Effector memory CD4-positive, alpha-beta T cell (primary cell): Measurements from ENCODE around the gene MPDZ.
"Not testable (repeated sequence)": the region's sequence is repeated elsewhere in the genome, so short reads cannot be mapped to it uniquely, and the experiment has no call there.

Source experiments
- DNase-seq, 3 donors: peaks; one replicate each; pipeline ENCODE4 v3.0.0-alpha.2; 2020
- H3K27ac ChIP-seq: 2 replicates; pipeline ENCODE4 v1.7.0; 2013; ENCODE audit warnings: mild to moderate bottlenecking, low read length, moderate library complexity; ENCODE audit not compliant: insufficient read depth, poor library complexity, severe bottlenecking
- H3K27me3 ChIP-seq: replicated peaks from 2 replicates; pipeline ENCODE4 v1.7.0; 2013; ENCODE audit warnings: mild to moderate bottlenecking, low read length; ENCODE audit not compliant: insufficient read depth, control insufficient read depth, poor library complexity, severe bottlenecking
- H3K36me3 ChIP-seq: 2 replicates; pipeline ENCODE4 v1.7.0; 2013; ENCODE audit warnings: mild to moderate bottlenecking, low read length, moderate library complexity; ENCODE audit not compliant: control insufficient read depth, insufficient read depth
- H3K4me1 ChIP-seq: 2 replicates; pipeline ENCODE4 v1.7.0; 2013; ENCODE audit warnings: low read length, mild to moderate bottlenecking; ENCODE audit not compliant: control insufficient read depth, insufficient read depth, poor library complexity, severe bottlenecking
- H3K4me3 ChIP-seq: 2 replicates; pipeline ENCODE4 v1.7.0; 2013; ENCODE audit warnings: low read length, low read depth, mild to moderate bottlenecking; ENCODE audit not compliant: insufficient read depth, poor library complexity, severe bottlenecking
- H3K9me3 ChIP-seq: 2 replicates; pipeline ENCODE4 v1.7.0; 2013; ENCODE audit warnings: mild to moderate bottlenecking, low read length, moderate library complexity; ENCODE audit not compliant: control insufficient read depth

Gene MPDZ

GRCh38 chr9:13222733-13223132 is 56.8 kb downstream of the MPDZ start:
- not testable (repeated sequence) for H3K4me1 ChIP-seq, H3K9me3 ChIP-seq, DNase-seq, H3K27me3 ChIP-seq, H3K36me3 ChIP-seq, H3K27ac ChIP-seq, H3K4me3 ChIP-seq

GRCh38 chr9:13221741-13222140 is 57.8 kb downstream of the MPDZ start:
- H3K27me3 ChIP-seq: no peaks in the 10 kb centered on the region
- H3K4me3 ChIP-seq: no peak overlapping the region
- H3K27ac ChIP-seq: no peak overlapping the region
- H3K4me1 ChIP-seq: no peaks in the 10 kb centered on the region
- no peaks in the 10 kb centered on the region for H3K9me3 ChIP-seq
- DNase-seq: no peak
- H3K36me3 ChIP-seq: no peaks in the 10 kb centered on the region

- no peaks in the 10 kb centered on the region for H3K36me3 ChIP-seq
- no peaks in the 10 kb centered on the region for H3K9me3 ChIP-seq
- no peaks in the 10 kb centered on the region for H3K27me3 ChIP-seq
- no peak overlapping the region for H3K27ac ChIP-seq
- no peak overlapping the region for H3K4me3 ChIP-seq
- no peaks in the 10 kb centered on the region for H3K4me1 ChIP-seq
- DNase-seq: no peak
Measured at GRCh38 chr9:13220837-13221236, 58.7 kb downstream of the MPDZ start.

GRCh38 chr9:13215791-13216554 is 63.5 kb downstream of the MPDZ start:
- no peak overlapping the region for H3K27ac ChIP-seq
- H3K9me3 ChIP-seq: no peaks in the 10 kb centered on the region
- H3K4me3 ChIP-seq: no peak overlapping the region
- no peaks in the 10 kb centered on the region for H3K27me3 ChIP-seq
- H3K36me3 ChIP-seq: no peaks in the 10 kb centered on the region
- no peak for DNase-seq
- no peaks in the 10 kb centered on the region for H3K4me1 ChIP-seq

GRCh38 chr9:13213998-13214397 is 65.5 kb downstream of the MPDZ start:
- Histone ChIP-seq H3K27me3 (no peaks in the 10 kb centered on the region), H3K4me3 (no peak overlapping the region), H3K4me1 (no peaks in the 10 kb centered on the region), H3K36me3 (no peaks in the 10 kb centered on the region), H3K9me3 (no peaks in the 10 kb centered on the region), H3K27ac (no peak overlapping the region)
- no peak for DNase-seq

- Histone ChIP-seq H3K9me3 (no peaks in the 10 kb centered on the region), H3K27ac (no peak overlapping the region), H3K27me3 (no peaks in the 10 kb centered on the region), H3K36me3 (no peaks in the 10 kb centered on the region), H3K4me3 (no peak overlapping the region), H3K4me1 (no peaks in the 10 kb centered on the region)
- no peak for DNase-seq
Measured at GRCh38 chr9:13213337-13213736, 66.2 kb downstream of the MPDZ start.

GRCh38 chr9:13210306-13210705 is 69.2 kb downstream of the MPDZ start:
- Histone ChIP-seq H3K27ac (no peak overlapping the region), H3K36me3 (no peaks in the 10 kb centered on the region), H3K4me1 (no peaks in the 10 kb centered on the region), H3K9me3 (no peaks in the 10 kb centered on the region), H3K27me3 (no peaks in the 10 kb centered on the region), H3K4me3 (no peak overlapping the region)
- no peak for DNase-seq

- Histone ChIP-seq H3K27ac (no peak overlapping the region), H3K27me3 (no peaks in the 10 kb centered on the region), H3K36me3 (no peaks in the 10 kb centered on the region), H3K4me3 (no peak overlapping the region), H3K4me1 (no peaks in the 10 kb centered on the region), H3K9me3 (no peaks in the 10 kb centered on the region)
- DNase-seq: no peak
Measured at GRCh38 chr9:13209498-13209897, 70.0 kb downstream of the MPDZ start.

GRCh38 chr9:13205824-13206223 is 73.7 kb downstream of the MPDZ start:
- H3K36me3 ChIP-seq: no peaks in the 10 kb centered on the region
- H3K27me3 ChIP-seq: no peaks in the 10 kb centered on the region
- H3K9me3 ChIP-seq: no peaks in the 10 kb centered on the region
- DNase-seq: no peak
- no peak overlapping the region for H3K27ac ChIP-seq
- no peak overlapping the region for H3K4me3 ChIP-seq
- no peaks in the 10 kb centered on the region for H3K4me1 ChIP-seq

- H3K27ac ChIP-seq: no peak overlapping the region
- no peaks in the 10 kb centered on the region for H3K36me3 ChIP-seq
- no peak for DNase-seq
Measured at GRCh38 chr9:13190040-13190439, 89.5 kb downstream of the MPDZ start.

More at GRCh38 chr9:13190040-13190439, 89.5 kb downstream of the MPDZ start:
- Histone ChIP-seq H3K4me1 (no peaks in the 10 kb centered on the region), H3K4me3 (no peak overlapping the region), H3K9me3 (no peaks in the 10 kb centered on the region), H3K27me3 (no peaks in the 10 kb centered on the region)
